PC-3 (cell line): ENCODE measurements around the gene SLC35F1.

ENCODE experiments used
- CTCF ChIP-seq: fragments of 300-600 bp; sonication (generic); conservative IDR thresholded peaks from 2 replicates; pipeline ENCODE4 v1.5.1; 2017; ENCODE audit warnings: antibody characterized with exemption, low read depth, mild to moderate bottlenecking, low read length
- EZH2 ChIP-seq: fragments of 300-600 bp; sonication (generic); IDR thresholded peaks from one replicate; pipeline ENCODE4 v1.6.1; 2017; ENCODE audit warnings: antibody characterized with exemption, mild to moderate bottlenecking, low read length; ENCODE audit not compliant: unreplicated experiment
- EZH2phosphoT487 ChIP-seq: fragments of 300-600 bp; sonication (generic); IDR thresholded peaks from 2 replicates; pipeline ENCODE4 v1.6.1; 2018; ENCODE audit warnings: mild to moderate bottlenecking, antibody characterized with exemption, low read length, borderline replicate concordance

DNA sequence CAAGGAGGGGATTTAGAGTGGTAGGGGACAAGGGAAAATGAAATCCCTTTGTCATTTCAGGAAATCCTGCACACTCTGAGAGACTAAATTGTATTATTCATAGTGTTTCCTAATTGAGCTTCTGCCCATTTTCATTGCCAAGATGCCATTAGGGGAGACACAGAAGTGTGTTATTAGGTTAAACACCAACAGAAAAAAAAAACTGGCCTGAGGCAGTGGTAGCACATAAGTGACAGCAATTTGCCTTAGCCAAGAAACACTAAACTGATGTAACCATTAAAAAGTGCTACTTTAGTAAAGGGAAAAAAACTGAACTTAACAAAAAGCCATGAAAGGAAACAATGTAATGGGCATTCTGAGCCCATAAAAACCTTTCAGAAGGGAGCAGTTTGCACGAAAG lies 370.6 kb downstream of the SLC35F1 start:
- no peak for TF ChIP-seq CTCF
- TF ChIP-seq EZH2 = no peak
- TF ChIP-seq EZH2phosphoT487 = no peak
